Stimulated activated CD4-positive, alpha-beta T cell treated with anti-CD3 and anti-CD28 coated beads, Interleukin-15, amount 100 ng/mL, for 1 hour (primary cell): Measurements from ENCODE around the gene KLF13.

Source experiments
- DNase-seq, 2 donors: peaks; one replicate each; pipeline ENCODE4 v3.0.0-alpha.2; 2020; ENCODE audit warnings: low read depth in 1 of 2, low spot score in 1 of 2

KLF13 gene

GRCh38 chr15:31330836-31331235 lies 4.2 kb downstream of the KLF13 start:
- no peak for DNase-seq

- no peak for DNase-seq
Measured at GRCh38 chr15:31331389-31331788, 4.8 kb downstream of the KLF13 start.

GRCh38 chr15:31332020-31332680 lies 5.5 kb downstream of the KLF13 start:
- no peak for DNase-seq

- no peak for DNase-seq
Measured at GRCh38 chr15:31332681-31333071, 6.0 kb downstream of the KLF13 start.

- DNase-seq = no peak
Measured at GRCh38 chr15:31333119-31333518, 6.5 kb downstream of the KLF13 start.

- no peak for DNase-seq
Measured at GRCh38 chr15:31333820-31334219, 7.2 kb downstream of the KLF13 start.

- DNase-seq = no peak
Measured at GRCh38 chr15:31335989-31336592, 9.5 kb downstream of the KLF13 start.

GRCh38 chr15:31336593-31337295 lies 10.1 kb downstream of the KLF13 start:
- no peak for DNase-seq

GRCh38 chr15:31337352-31338031 lies 10.9 kb downstream of the KLF13 start:
- DNase-seq = no peak

- no peak for DNase-seq
Measured at GRCh38 chr15:31338318-31338878, 11.8 kb downstream of the KLF13 start.

GRCh38 chr15:31338879-31339557 lies 12.4 kb downstream of the KLF13 start:
- no peak for DNase-seq

- DNase-seq = no peak
Measured at GRCh38 chr15:31339558-31339895, 12.9 kb downstream of the KLF13 start.

GRCh38 chr15:31340047-31340446 lies 13.4 kb downstream of the KLF13 start:
- no peak for DNase-seq

GRCh38 chr15:31340592-31340991 lies 14.0 kb downstream of the KLF13 start:
- no peak for DNase-seq

GRCh38 chr15:31341071-31341470 lies 14.4 kb downstream of the KLF13 start:
- no peak for DNase-seq

- no peak for DNase-seq
Measured at GRCh38 chr15:31341496-31342195, 15.0 kb downstream of the KLF13 start.

- no peak for DNase-seq
Measured at GRCh38 chr15:31342381-31342780, 15.7 kb downstream of the KLF13 start.

- DNase-seq = no peak
Measured at GRCh38 chr15:31342781-31343626, 16.4 kb downstream of the KLF13 start.

GRCh38 chr15:31343831-31344230 lies 17.2 kb downstream of the KLF13 start:
- DNase-seq = no peak

GRCh38 chr15:31344266-31344665 lies 17.6 kb downstream of the KLF13 start:
- DNase-seq = no peak
